ENCODE data around the gene RTL1. TPM values are rescaled to one million over a fixed set of nuclear protein-coding genes. Genes with fewer than 3 reads are reported as not detected.

RTL1 gene
- total and polyA plus RNA-seq, 7 experiments from 2014 or later: not detected

DNA sequence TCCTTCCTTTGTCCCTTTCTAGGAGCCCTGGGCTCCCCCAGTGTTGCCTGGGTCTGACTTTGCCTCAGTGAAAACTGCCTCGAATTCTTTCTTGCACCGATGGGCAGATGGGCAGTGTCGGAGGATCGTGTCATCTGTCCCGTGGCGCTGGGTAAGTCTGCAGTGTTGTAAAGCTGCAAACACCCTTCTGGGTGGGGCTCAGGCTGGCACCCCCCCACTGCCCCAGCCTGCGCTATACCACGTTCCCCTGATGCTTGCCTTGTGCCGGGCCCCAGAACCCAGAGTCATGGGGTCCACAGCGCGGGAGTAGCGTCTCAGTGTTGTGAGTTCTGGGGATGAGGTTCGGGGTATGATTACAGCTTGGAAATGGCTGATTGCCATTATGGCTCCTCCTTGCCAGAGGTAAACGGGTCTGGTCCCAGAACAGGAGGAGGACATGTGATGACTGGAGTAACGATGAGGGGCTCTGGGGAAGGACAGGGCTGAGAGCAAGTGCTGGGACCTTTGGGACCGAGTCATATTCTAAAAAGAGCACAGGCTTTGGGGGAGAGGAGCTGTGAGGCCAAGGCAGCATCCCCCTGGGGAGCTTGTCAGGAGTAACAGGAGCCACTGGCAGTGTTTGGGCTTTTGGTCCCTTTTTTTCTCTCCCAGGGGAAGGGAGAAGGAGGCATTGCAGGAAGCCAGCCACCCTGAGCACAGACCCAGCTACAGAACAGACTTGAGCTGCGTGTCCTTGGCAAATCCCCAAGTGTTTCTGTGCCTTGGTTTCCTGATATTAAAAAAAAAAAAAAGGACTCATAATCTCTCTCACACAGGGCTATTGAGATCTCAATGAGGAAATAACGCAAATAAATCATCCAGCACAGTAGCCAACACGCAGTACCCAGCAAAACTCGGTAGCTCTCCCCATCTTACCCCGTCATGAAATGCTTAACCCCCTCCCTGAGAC is 4.3 kb downstream of the RTL1 start:
- Histone ChIP-seq H3K36me3 (ENCODE audit: control insufficient read depth in 2 of 3, insufficient read depth in 3 of 3, low read length in 3 of 3) (no peaks in the 10 kb centered on the region), H3K27ac (ENCODE audit: low read depth, low read length) (no peak overlapping the region), H3K4me1 (ENCODE audit: control insufficient read depth in 2 of 2, insufficient read depth in 2 of 2, low read length in 2 of 2) (no peaks in the 10 kb centered on the region), H3K4me3 (ENCODE audit: low read length) (no peak overlapping the region), H3K9me3 (ENCODE audit: control insufficient read depth in 2 of 3, low read length in 3 of 3) (peaks cover 0 to 4% (median 0%) of the 10 kb centered on the region in 3 experiments), H3K27me3 (ENCODE audit: control insufficient read depth in 2 of 2, insufficient read depth in 2 of 2, low read length in 2 of 2) (no peaks in the 10 kb centered on the region)
- peaks cover 47 to 79% (median 66%) of the 10 kb centered on the region in 5 donors for H3K27me3 Mint-ChIP-seq
- DNase-seq: no peak
- ATAC-seq: no peak
- no peaks in the 10 kb centered on the region for H3K36me3 Mint-ChIP-seq
- CTCF ChIA-PET: no interaction called here
- H3K9me3 Mint-ChIP-seq: peaks cover 0 to 6% (median 0%) of the 10 kb centered on the region in 11 donors
- intact Hi-C loops (cut with micrococcal nuclease): no loop called here
- POLR2A ChIA-PET: no interaction called here
- peaks cover 0 to 6% (median 0%) of the 10 kb centered on the region in 7 donors for H3K4me1 Mint-ChIP-seq
- no peak overlapping the region for H3K4me3 Mint-ChIP-seq
- no peak overlapping the region for H3K27ac Mint-ChIP-seq

DNA sequence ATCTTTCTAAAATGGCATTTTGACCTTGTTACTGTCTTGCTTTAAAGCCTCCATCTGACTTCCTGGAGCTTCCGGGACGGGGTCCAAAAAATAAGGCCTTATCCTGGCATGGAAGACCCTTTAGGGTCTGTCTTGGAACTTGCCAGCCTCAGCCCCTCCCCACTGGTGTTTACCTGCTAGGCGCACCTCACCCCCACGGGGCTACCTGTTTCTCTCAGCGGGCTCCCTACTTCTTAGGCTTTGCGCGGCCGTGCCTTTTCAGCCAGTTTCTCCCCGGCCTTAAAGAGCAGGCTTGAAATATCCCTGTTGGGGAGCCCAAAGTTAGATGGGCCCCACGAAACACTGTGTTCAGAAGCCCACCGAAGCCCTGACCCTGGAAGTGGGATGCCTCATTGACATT is 5.1 kb downstream of the RTL1 start:
- Histone ChIP-seq H3K27ac (ENCODE audit: low read depth, low read length) (no peak overlapping the region), H3K4me1 (ENCODE audit: control insufficient read depth in 2 of 2, insufficient read depth in 2 of 2, low read length in 2 of 2) (no peaks in the 10 kb centered on the region), H3K36me3 (ENCODE audit: control insufficient read depth in 2 of 3, insufficient read depth in 3 of 3, low read length in 3 of 3) (no peaks in the 10 kb centered on the region), H3K27me3 (ENCODE audit: control insufficient read depth in 2 of 2, insufficient read depth in 2 of 2, low read length in 2 of 2) (no peaks in the 10 kb centered on the region), H3K4me3 (ENCODE audit: low read length) (no peak overlapping the region), H3K9me3 (ENCODE audit: control insufficient read depth in 2 of 3, low read length in 3 of 3) (peaks cover 0 to 4% (median 0%) of the 10 kb centered on the region in 3 experiments)
- intact Hi-C loops (cut with micrococcal nuclease): no loop called here
- no peak for ATAC-seq
- peaks cover 0 to 3% (median 0%) of the 10 kb centered on the region in 7 donors for H3K4me1 Mint-ChIP-seq
- H3K27ac Mint-ChIP-seq: no peak overlapping the region
- DNase-seq: no peak
- H3K36me3 Mint-ChIP-seq: no peaks in the 10 kb centered on the region
- H3K27me3 Mint-ChIP-seq: peaks cover 43 to 81% (median 66%) of the 10 kb centered on the region in 5 donors
- POLR2A ChIA-PET: no interaction called here
- CTCF ChIA-PET: no interaction called here
- H3K4me3 Mint-ChIP-seq: no peak overlapping the region
- H3K9me3 Mint-ChIP-seq: peaks cover 0 to 6% (median 0%) of the 10 kb centered on the region in 11 donors

DNA sequence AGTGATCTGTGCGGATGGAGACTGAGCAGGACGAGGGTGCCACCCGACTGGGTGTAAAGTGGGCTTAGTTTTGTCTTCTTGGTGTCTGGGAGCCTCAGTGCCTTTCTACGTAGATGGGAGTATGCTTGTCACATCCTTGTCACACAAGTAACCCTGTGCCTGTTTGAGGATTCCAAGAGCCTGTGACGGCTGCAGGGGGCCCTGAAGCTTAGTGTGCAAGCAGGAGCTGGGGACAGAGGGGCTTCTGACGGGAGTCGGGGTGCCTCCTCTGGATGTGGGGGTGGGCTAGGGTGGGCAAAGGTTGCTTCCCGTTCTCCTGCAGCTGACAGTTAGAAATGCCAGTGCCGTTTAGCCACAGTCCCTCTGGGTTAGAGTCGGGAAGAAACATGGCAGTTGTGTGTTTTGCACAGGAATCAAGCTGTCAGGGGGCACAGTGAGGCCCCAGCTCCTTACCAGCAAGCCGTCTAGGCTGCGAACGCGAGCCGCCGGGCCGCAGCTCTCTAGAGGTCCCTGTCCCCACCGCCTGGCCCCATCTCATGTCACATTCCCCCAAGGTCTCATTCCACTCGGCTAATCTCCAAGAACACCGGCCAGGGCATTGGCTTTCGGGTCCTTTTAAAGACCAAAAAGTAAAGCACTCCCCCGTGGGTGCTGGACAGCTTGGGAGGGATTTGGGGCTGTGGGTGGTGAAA is 7.0 kb downstream of the RTL1 start:
- H3K27me3 Mint-ChIP-seq: peaks cover 28 to 74% (median 49%) of the 10 kb centered on the region in 5 donors
- ATAC-seq (no peak), DNase-seq (no peak)
- H3K27ac ChIP-seq (ENCODE audit: low read depth, low read length): no peak overlapping the region
- H3K4me3 ChIP-seq (ENCODE audit: low read length): no peak overlapping the region
- intact Hi-C loops (cut with micrococcal nuclease): no loop called here
- H3K9me3 ChIP-seq (ENCODE audit: control insufficient read depth in 2 of 3, low read length in 3 of 3): peaks cover 0 to under 1% (median 0%) of the 10 kb centered on the region in 3 experiments
- ChIA-PET POLR2A (no interaction called here), CTCF (no interaction called here)
- no peaks in the 10 kb centered on the region for H3K36me3 ChIP-seq (ENCODE audit: control insufficient read depth in 2 of 3, insufficient read depth in 3 of 3, low read length in 3 of 3)
- H3K36me3 Mint-ChIP-seq: no peaks in the 10 kb centered on the region
- H3K9me3 Mint-ChIP-seq: peaks cover 0 to 1% (median 0%) of the 10 kb centered on the region in 11 donors
- H3K27ac Mint-ChIP-seq: no peak overlapping the region
- no peaks in the 10 kb centered on the region for H3K27me3 ChIP-seq (ENCODE audit: control insufficient read depth in 2 of 2, insufficient read depth in 2 of 2, low read length in 2 of 2)
- no peaks in the 10 kb centered on the region for H3K4me1 ChIP-seq (ENCODE audit: control insufficient read depth in 2 of 2, insufficient read depth in 2 of 2, low read length in 2 of 2)
- H3K4me1 Mint-ChIP-seq: no peaks in the 10 kb centered on the region
- H3K4me3 Mint-ChIP-seq: no peak overlapping the region

DNA sequence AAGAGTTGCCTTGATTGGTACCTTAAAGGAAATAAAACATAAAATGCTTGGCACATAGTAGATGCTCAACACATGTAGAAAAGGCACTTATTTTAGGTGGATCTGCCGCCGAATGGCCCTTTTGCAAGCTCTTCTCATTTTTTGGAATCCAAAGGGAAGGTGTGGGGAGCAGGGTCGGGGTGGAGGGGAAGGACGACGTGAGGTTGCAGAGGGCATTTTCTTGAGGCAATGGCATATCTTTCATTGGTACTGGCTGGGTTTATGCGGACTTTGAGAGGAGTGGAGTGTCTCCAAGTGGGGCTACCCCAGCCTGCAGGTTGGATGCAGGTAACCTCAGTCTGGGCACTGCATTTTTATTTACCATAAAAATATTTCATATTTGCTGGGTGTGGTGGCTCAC is 8.1 kb downstream of the RTL1 start:
- H3K4me3 ChIP-seq (ENCODE audit: low read length): no peak overlapping the region
- POLR2A ChIA-PET: no interaction called here
- H3K4me3 Mint-ChIP-seq: no peak overlapping the region
- ATAC-seq (no peak), DNase-seq (no peak)
- no peaks in the 10 kb centered on the region for H3K4me1 Mint-ChIP-seq
- no peaks in the 10 kb centered on the region for H3K36me3 ChIP-seq (ENCODE audit: control insufficient read depth in 2 of 3, insufficient read depth in 3 of 3, low read length in 3 of 3)
- H3K36me3 Mint-ChIP-seq: no peaks in the 10 kb centered on the region
- H3K27ac Mint-ChIP-seq: no peak overlapping the region
- H3K27me3 Mint-ChIP-seq: peaks cover 20 to 64% (median 43%) of the 10 kb centered on the region in 5 donors
- no peak overlapping the region for H3K27ac ChIP-seq (ENCODE audit: low read depth, low read length)
- intact Hi-C loops (cut with micrococcal nuclease): no loop called here
- no peaks in the 10 kb centered on the region for H3K9me3 ChIP-seq (ENCODE audit: control insufficient read depth in 2 of 3, low read length in 3 of 3)
- H3K4me1 ChIP-seq (ENCODE audit: control insufficient read depth in 2 of 2, insufficient read depth in 2 of 2, low read length in 2 of 2): no peaks in the 10 kb centered on the region
- no peaks in the 10 kb centered on the region for H3K9me3 Mint-ChIP-seq
- CTCF ChIA-PET: no interaction called here
- H3K27me3 ChIP-seq (ENCODE audit: control insufficient read depth in 2 of 2, insufficient read depth in 2 of 2, low read length in 2 of 2): no peaks in the 10 kb centered on the region

DNA sequence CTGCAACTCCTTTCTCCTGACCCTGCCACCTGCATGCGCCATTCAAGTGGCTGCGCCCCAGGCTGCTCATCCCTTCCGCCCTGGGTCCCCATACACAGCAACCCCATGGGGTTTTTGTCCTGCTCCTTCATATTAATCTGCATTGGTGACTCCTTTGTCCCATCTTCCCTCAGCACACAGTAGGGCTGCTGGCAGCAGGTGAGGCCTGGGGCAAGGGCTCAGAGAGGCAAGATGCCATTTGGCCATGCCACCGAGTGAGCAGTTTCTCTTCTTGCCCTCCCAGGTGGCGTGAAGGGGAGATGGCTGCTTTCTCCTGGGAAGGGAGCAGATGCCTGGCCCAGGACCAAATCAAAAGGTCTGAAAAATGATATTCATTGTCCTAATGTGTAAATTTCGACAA is 9.1 kb downstream of the RTL1 start:
- Histone ChIP-seq H3K36me3 (ENCODE audit: control insufficient read depth in 2 of 3, insufficient read depth in 3 of 3, low read length in 3 of 3) (no peaks in the 10 kb centered on the region), H3K27ac (ENCODE audit: low read depth, low read length) (no peak overlapping the region), H3K4me3 (ENCODE audit: low read length) (no peak overlapping the region), H3K9me3 (ENCODE audit: control insufficient read depth in 2 of 3, low read length in 3 of 3) (no peaks in the 10 kb centered on the region), H3K27me3 (ENCODE audit: control insufficient read depth in 2 of 2, insufficient read depth in 2 of 2, low read length in 2 of 2) (no peaks in the 10 kb centered on the region), H3K4me1 (ENCODE audit: control insufficient read depth in 2 of 2, insufficient read depth in 2 of 2, low read length in 2 of 2) (no peaks in the 10 kb centered on the region)
- CTCF ChIA-PET: no interaction called here
- Mint-ChIP-seq H3K4me1 (no peaks in the 10 kb centered on the region), H3K4me3 (no peak overlapping the region), H3K9me3 (no peaks in the 10 kb centered on the region), H3K27ac (no peak overlapping the region), H3K36me3 (no peaks in the 10 kb centered on the region), H3K27me3 (peaks cover 10 to 54% (median 33%) of the 10 kb centered on the region in 5 donors)
- POLR2A ChIA-PET: no interaction called here
- ATAC-seq (no peak), DNase-seq (no peak)
- intact Hi-C loops (cut with micrococcal nuclease): no loop called here

DNA sequence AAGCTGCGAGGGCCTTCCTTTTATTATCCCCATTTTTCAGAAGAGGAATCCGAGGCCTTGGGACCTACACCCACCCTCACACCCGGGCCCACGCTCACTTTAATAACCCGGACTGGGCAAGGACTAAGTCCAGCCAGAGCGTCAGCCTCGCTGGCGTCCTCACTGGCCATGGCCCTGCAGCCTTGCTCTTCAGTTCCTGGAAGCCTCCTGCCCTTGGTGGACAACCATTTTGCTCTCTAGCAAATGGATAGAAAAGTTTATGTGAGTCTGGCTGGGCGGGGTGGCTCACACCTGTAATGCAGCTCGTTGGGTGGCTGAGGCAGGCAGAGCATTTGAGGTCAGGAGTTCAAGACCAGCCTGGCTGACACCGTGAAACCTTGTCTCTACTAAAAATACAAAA is 9.8 kb downstream of the RTL1 start:
- ChIA-PET CTCF (no interaction called here), POLR2A (no interaction called here)
- Mint-ChIP-seq H3K27me3 (peaks cover 4 to 48% (median 27%) of the 10 kb centered on the region in 5 donors), H3K4me3 (no peak overlapping the region), H3K9me3 (no peaks in the 10 kb centered on the region), H3K27ac (no peak overlapping the region), H3K4me1 (no peaks in the 10 kb centered on the region), H3K36me3 (no peaks in the 10 kb centered on the region)
- Histone ChIP-seq H3K4me3 (ENCODE audit: low read length) (no peak overlapping the region), H3K9me3 (ENCODE audit: control insufficient read depth in 2 of 3, low read length in 3 of 3) (no peaks in the 10 kb centered on the region), H3K4me1 (ENCODE audit: control insufficient read depth in 2 of 2, insufficient read depth in 2 of 2, low read length in 2 of 2) (no peaks in the 10 kb centered on the region), H3K36me3 (ENCODE audit: control insufficient read depth in 2 of 3, insufficient read depth in 3 of 3, low read length in 3 of 3) (no peaks in the 10 kb centered on the region), H3K27ac (ENCODE audit: low read depth, low read length) (no peak overlapping the region), H3K27me3 (ENCODE audit: control insufficient read depth in 2 of 2, insufficient read depth in 2 of 2, low read length in 2 of 2) (no peaks in the 10 kb centered on the region)
- intact Hi-C loops (cut with micrococcal nuclease): no loop called here
- no peak for ATAC-seq
- DNase-seq: no peak
